AG04449 (cell line): ENCODE data around the gene PAM.

Experiments
- CTCF ChIA-PET: fragments of 350-600 bp; formaldehyde crosslinking; extraction: SDS; loops from one replicate; lab custom pipeline; 2021; ENCODE audit warnings: antibody characterized with exemption; lab: Yijun Ruan, JAX
- POLR2A ChIA-PET: fragments of 400-600, 350-600 bp; formaldehyde crosslinking; extraction: SDS; loops from one replicate; lab custom pipeline; 2020; ENCODE audit warnings: antibody characterized with exemption, inconsistent platforms; lab: Yijun Ruan, JAX
- DNase-seq: peaks from one replicate; pipeline ENCODE4 v3.0.0-alpha.2; 2010; ENCODE audit warnings: low read depth, low spot score
- H3K4me3 ChIP-seq: 2 replicates; pipeline ENCODE4 v1.5.1; 2011; ENCODE audit warnings: low read depth, mild to moderate bottlenecking, control low read depth, low read length
- TF ChIP-seq, protein P1 (sequence below): IDR thresholded peaks from one replicate; pipeline ENCODE4 v1.5.1; 2011; ENCODE audit warnings: mild to moderate bottlenecking, moderate library complexity, low read length, control low read depth, inconsistent platforms; ENCODE audit not compliant: insufficient read depth; ENCODE audit errors: missing control alignments

PAM gene

GRCh38 chr5:103006921-103007320 lies 251.8 kb downstream of the PAM start:
- H3K4me3 ChIP-seq = no peak overlapping the region
- TF ChIP-seq, protein P1, sequence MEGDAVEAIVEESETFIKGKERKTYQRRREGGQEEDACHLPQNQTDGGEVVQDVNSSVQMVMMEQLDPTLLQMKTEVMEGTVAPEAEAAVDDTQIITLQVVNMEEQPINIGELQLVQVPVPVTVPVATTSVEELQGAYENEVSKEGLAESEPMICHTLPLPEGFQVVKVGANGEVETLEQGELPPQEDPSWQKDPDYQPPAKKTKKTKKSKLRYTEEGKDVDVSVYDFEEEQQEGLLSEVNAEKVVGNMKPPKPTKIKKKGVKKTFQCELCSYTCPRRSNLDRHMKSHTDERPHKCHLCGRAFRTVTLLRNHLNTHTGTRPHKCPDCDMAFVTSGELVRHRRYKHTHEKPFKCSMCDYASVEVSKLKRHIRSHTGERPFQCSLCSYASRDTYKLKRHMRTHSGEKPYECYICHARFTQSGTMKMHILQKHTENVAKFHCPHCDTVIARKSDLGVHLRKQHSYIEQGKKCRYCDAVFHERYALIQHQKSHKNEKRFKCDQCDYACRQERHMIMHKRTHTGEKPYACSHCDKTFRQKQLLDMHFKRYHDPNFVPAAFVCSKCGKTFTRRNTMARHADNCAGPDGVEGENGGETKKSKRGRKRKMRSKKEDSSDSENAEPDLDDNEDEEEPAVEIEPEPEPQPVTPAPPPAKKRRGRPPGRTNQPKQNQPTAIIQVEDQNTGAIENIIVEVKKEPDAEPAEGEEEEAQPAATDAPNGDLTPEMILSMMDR = no peak
- ChIA-PET CTCF (no interaction called here), POLR2A (no interaction called here)
- no peak for DNase-seq

DNA sequence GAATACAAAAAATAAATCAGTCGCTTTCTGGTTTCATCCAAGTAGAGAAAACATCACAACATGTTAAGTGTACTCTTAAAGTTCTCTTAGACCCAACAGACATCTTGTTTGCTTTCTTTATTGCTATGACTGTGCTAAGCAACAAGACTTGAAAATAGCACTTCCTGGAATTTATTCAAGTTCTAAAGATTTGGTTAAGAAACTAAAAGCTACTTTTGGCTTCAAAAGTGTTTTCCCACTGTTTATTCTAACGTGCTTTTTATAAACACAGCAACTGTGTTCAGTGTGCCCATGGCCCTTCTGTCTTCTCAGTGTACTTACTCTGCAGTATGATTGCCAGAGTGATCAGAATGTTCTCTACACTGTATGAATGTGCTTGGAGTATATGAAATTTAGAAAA lies 255.1 kb downstream of the PAM start:
- POLR2A ChIA-PET = no interaction called here
- no peak for DNase-seq
- CTCF ChIA-PET = no interaction called here
- TF ChIP-seq, protein P1 = no peak
- no peak overlapping the region for H3K4me3 ChIP-seq

GRCh38 chr5:103013933-103014552 lies 258.9 kb downstream of the PAM start:
- no peak for DNase-seq
- ChIA-PET CTCF (interaction anchor here (1.2 kb wide), 1 partner anchor 14 kb away, joined by 4 read pairs; no protein-coding TSS in a partner anchor), POLR2A (no interaction called here)
- no peak overlapping the region for H3K4me3 ChIP-seq
- TF ChIP-seq, protein P1 = no peak

DNA sequence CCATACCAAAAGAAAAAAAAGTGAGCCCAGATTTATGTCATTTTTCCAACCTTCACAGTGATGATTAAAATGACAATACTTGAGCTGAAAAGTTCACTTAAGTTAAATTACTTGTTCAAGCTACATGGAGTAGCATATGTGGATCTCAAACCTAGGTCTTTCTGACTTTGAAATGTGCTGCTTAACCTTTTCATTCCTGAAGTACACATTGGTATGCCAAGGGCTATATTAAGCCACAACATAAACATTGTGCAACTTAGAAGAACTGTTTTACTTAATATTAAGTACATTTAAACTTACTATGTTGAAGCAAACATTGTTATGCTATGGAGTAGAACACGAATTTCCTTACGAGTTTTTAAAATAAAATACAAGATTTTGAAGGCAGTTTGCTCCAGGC lies 259.9 kb downstream of the PAM start:
- ChIA-PET POLR2A (no interaction called here), CTCF (interaction anchor here (1.2 kb wide), 1 partner anchor 13 kb away, joined by 4 read pairs; no protein-coding TSS in a partner anchor)
- DNase-seq = peak; percentile 40
- H3K4me3 ChIP-seq = no peak overlapping the region
- TF ChIP-seq, protein P1 = no peak

DNA sequence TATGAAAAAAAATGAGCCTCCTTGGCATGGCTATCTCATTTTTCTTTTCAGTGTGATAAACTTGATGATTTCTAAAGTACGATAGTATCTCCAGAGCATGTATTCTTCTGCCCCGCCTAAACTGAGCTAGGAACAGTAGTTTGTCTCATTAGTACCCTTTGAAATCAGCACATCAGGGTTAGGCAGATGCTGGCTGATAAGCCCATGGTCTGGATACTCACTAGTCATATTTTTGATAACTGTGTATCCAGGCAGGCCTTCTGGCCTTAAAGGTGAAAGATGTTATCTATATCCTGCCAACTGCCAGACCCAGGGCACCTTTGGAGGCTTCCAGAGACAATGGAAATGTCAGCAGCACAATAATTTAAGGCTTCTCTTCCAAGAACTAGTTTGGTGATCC lies 261.1 kb downstream of the PAM start:
- DNase-seq = no peak
- ChIA-PET CTCF (interaction anchor here (0.8 kb wide), 1 partner anchor 15 kb away, joined by 3 read pairs; no protein-coding TSS in a partner anchor), POLR2A (no interaction called here)
- H3K4me3 ChIP-seq = no peak overlapping the region
- TF ChIP-seq, protein P1 = no peak

- no peak for DNase-seq
- H3K4me3 ChIP-seq = no peak overlapping the region
- TF ChIP-seq, protein P1 = no peak
- CTCF ChIA-PET = interaction anchor here (1.5 to 3.5 kb wide), 2 partner anchors 12 to 120 kb away, joined by 7 to 17 read pairs; no protein-coding TSS in a partner anchor
- POLR2A ChIA-PET = no interaction called here
These were observed 264.7 kb downstream of the PAM start for GRCh38 chr5:103019804-103020203.
